WERI-Rb-1 (cell line): ENCODE data around the gene PPP1R10.

Source experiments
- DNase-seq: peaks from one replicate; pipeline ENCODE4 v3.0.0-alpha.2; 2020
- H3K27ac ChIP-seq: fragments of 250-450 bp; sonication (Bioruptor Pico); 2 replicates; pipeline ENCODE4 v1.5.1; 2020; ENCODE audit warnings: mild to moderate bottlenecking, moderate library complexity
- H3K27me3 ChIP-seq: fragments of 250-450 bp; sonication (Bioruptor Pico); 2 replicates; pipeline ENCODE4 v1.5.1; 2021; ENCODE audit warnings: mild to moderate bottlenecking, low read depth, moderate library complexity; ENCODE audit not compliant: insufficient read depth, severe bottlenecking
- H3K36me3 ChIP-seq: fragments of 250-450 bp; sonication (Bioruptor Pico); 2 replicates; pipeline ENCODE4 v1.5.1; 2020; ENCODE audit warnings: mild to moderate bottlenecking, moderate library complexity
- H3K4me3 ChIP-seq: 2 replicates; pipeline ENCODE4 v1.5.1; 2011; ENCODE audit warnings: low read depth, mild to moderate bottlenecking, control low read depth, low read length
- H3K9me3 ChIP-seq: fragments of 250-450 bp; sonication (Bioruptor Pico); 2 replicates; pipeline ENCODE4 v1.5.1; 2021; ENCODE audit warnings: mild to moderate bottlenecking, moderate library complexity; ENCODE audit not compliant: severe bottlenecking
- TF ChIP-seq, protein P1 (sequence below): IDR thresholded peaks from 2 replicates; pipeline ENCODE4 v1.5.1; 2011; ENCODE audit warnings: low read depth, mild to moderate bottlenecking, control low read depth, inconsistent platforms, low read length

PPP1R10 gene

DNA sequence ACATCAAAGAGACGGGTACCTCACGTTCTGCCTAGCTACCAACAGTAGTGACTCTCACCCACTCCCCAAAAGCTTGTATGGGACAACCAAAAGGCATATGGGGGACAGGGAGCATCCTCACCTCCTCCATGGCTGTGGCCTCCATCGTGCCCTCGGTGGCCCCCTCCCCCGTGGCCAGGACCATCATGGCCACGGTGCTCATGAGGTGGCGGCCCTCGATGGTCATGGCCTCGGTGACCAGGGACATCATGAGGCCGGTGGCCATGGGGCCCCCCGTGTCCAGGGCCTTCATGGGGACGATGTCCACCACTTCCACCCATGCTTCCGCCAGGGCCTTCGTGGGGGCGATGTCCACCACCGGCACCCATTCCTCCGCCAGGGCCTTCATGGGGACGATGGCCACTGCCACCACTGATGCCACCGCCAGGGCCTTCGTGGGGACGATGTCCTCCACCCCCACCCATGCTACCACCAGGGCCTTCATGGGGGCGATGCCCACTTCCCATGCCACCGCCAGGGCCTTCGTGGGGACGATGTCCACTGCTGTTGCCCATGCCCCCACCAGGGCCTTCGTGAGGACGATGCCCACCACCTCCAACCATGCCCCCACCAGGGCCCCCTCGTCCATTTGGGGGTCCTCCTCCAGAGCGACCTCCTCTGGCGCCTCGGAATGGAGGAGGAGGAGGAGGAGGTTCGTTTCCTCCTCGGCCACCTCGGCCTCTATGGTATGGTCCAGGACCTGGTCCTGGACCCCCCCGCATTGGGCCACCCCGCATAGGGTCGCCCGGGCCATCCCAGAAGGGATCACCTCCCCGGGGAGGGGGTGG, 15.0 kb downstream of the PPP1R10 start:
- DNase-seq = no peak
- Histone ChIP-seq H3K27me3 (no peaks in the 10 kb centered on the region), H3K9me3 (no peaks in the 10 kb centered on the region), H3K4me3 (no peak overlapping the region), H3K27ac (no peak overlapping the region), H3K36me3 (peaks cover 90% of the 10 kb centered on the region)
- TF ChIP-seq, protein P1, sequence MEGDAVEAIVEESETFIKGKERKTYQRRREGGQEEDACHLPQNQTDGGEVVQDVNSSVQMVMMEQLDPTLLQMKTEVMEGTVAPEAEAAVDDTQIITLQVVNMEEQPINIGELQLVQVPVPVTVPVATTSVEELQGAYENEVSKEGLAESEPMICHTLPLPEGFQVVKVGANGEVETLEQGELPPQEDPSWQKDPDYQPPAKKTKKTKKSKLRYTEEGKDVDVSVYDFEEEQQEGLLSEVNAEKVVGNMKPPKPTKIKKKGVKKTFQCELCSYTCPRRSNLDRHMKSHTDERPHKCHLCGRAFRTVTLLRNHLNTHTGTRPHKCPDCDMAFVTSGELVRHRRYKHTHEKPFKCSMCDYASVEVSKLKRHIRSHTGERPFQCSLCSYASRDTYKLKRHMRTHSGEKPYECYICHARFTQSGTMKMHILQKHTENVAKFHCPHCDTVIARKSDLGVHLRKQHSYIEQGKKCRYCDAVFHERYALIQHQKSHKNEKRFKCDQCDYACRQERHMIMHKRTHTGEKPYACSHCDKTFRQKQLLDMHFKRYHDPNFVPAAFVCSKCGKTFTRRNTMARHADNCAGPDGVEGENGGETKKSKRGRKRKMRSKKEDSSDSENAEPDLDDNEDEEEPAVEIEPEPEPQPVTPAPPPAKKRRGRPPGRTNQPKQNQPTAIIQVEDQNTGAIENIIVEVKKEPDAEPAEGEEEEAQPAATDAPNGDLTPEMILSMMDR = no peak

- Histone ChIP-seq H3K27ac (no peak overlapping the region), H3K9me3 (no peaks in the 10 kb centered on the region), H3K36me3 (peaks cover 87% of the 10 kb centered on the region), H3K27me3 (no peaks in the 10 kb centered on the region), H3K4me3 (no peak overlapping the region)
- DNase-seq = no peak
- TF ChIP-seq, protein P1 = no peak
Measured at GRCh38 chr6:30601436-30601814, 15.6 kb downstream of the PPP1R10 start.

DNA sequence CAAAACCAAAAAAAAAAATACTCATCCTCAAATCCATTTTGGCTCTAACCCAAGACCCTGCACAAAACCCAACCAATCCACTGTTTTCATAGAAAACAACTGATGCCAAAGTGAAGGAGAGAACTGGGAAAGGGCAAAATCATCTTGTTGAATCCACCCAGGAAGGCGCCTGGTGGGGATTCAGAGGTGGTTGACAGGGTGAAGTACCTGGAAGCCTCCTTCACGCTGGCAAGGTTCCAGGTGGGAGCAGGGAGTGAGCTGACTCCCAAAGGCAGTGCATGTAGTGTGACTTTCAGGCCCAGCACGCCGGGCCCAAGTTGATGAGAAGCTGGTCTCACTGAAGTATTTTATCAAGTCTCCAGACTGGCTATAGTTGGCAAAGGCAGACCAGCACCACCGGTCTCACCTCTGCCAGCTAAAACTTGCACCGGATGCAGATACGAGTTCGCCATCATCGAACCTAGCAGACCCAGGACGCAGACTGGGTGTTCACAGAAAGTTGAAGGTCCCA, 16.5 kb downstream of the PPP1R10 start:
- TF ChIP-seq, protein P1 = no peak
- Histone ChIP-seq H3K36me3 (peaks cover 80% of the 10 kb centered on the region), H3K9me3 (no peaks in the 10 kb centered on the region), H3K27ac (no peak overlapping the region), H3K27me3 (no peaks in the 10 kb centered on the region), H3K4me3 (no peak overlapping the region)
- no peak for DNase-seq

DNA sequence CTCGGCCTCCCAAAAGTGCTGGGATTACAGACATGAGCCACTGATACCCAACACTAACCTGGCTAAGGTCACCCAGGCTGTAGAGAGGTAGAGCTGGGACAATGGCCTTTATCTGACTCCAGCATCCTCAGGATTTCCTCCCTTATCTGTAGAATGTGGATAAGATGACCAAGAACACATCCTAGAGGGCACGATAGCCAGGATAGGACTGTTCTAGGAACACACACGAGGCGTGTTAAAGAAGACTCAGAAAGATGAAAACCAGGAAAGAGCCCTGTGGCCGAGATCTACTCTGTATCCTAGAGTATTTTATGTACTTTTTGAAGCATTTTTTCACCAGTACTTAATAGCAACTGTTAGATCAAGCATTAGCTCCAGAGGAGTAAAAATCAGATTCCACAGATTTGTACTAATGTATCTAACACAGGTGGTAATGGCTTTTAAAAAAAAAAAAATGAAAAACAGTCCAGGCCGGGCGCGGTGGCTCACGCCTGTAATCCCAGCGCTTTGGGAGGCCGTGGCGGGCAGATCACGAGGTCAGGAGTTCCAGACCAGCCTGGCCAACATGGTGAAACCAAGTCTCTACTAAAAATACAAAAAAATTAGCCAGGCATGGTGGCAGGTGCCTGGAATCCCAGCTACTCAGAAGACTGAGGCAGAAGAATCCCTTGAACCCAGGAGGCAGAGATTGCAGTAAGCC, 17.3 kb downstream of the PPP1R10 start:
- no peak overlapping the region for H3K4me3 ChIP-seq
- H3K36me3 ChIP-seq = peaks cover 80% of the 10 kb centered on the region
- TF ChIP-seq, protein P1 = no peak
- no peaks in the 10 kb centered on the region for H3K9me3 ChIP-seq
- H3K27ac ChIP-seq = peak overlapping the region; percentile 19; the same call in 1 of the 2 replicates
- no peaks in the 10 kb centered on the region for H3K27me3 ChIP-seq
- DNase-seq = no peak

GRCh38 chr6:30598912-30599624, 18.0 kb downstream of the PPP1R10 start:
- Histone ChIP-seq H3K27me3 (no peaks in the 10 kb centered on the region), H3K27ac (peak overlapping the region; percentile 19; the same call in 1 of the 2 replicates), H3K9me3 (no peaks in the 10 kb centered on the region), H3K36me3 (peaks cover 80% of the 10 kb centered on the region), H3K4me3 (no peak overlapping the region)
- no peak for DNase-seq
- TF ChIP-seq, protein P1 = no peak
